CD4-positive, CD25-positive, alpha-beta regulatory T cell (primary cell): Measurements from ENCODE around the gene ITGA11. TPM values are rescaled to one million over a fixed set of nuclear protein-coding genes. Genes with fewer than 3 reads are reported as not detected.

Experiments used
- ATAC-seq, 2 donors: fragments of 150-1000 bp; cut with Tn5 transposase; one replicate each; pipeline ENCODE4 v1.10.0; 2021; ENCODE audit warnings: low read depth in 2 of 2, moderate number of reproducible peaks in 2 of 2, moderate library complexity in 1 of 2
- DNase-seq, 3 donors: peaks; one replicate each; pipeline versions ENCODE4 v3.0.0 to v3.0.0-alpha.2; 2012 to 2022; ENCODE audit warnings: mixed read lengths in 1 of 3
- H3K27ac ChIP-seq: one replicate; pipeline ENCODE4 v1.7.0; 2013; ENCODE audit warnings: mild to moderate bottlenecking, low read length; ENCODE audit not compliant: insufficient read depth, poor library complexity, severe bottlenecking
- H3K27me3 ChIP-seq: one replicate; pipeline ENCODE4 v1.7.0; 2013; ENCODE audit warnings: low read length; ENCODE audit not compliant: control insufficient read depth, insufficient read depth
- H3K36me3 ChIP-seq: one replicate; pipeline ENCODE4 v1.7.0; 2013; ENCODE audit warnings: mild to moderate bottlenecking, low read length, moderate library complexity; ENCODE audit not compliant: control insufficient read depth, insufficient read depth
- H3K4me1 ChIP-seq: 2 replicates; pipeline ENCODE4 v1.7.0; 2013; ENCODE audit warnings: mild to moderate bottlenecking, low read length; ENCODE audit not compliant: insufficient read depth, control insufficient read depth, poor library complexity, severe bottlenecking
- H3K4me3 ChIP-seq: one replicate; pipeline ENCODE4 v1.7.0; 2013; ENCODE audit warnings: low read depth, mild to moderate bottlenecking, low read length, moderate library complexity
- H3K9me3 ChIP-seq, 2 experiments: 1 replicate in 1 of 2; 2 replicates in 1 of 2; pipeline ENCODE4 v1.7.0; 2013; ENCODE audit warnings: low read length in 2 of 2, mild to moderate bottlenecking in 1 of 2, moderate library complexity in 1 of 2; ENCODE audit not compliant: control insufficient read depth in 2 of 2
- H3K27ac Mint-ChIP-seq, 3 donors: one replicate each; pipeline ENCODE4 v1.8.0; 2020 to 2022; ENCODE audit warnings: mild to moderate bottlenecking in 3 of 3, mixed read lengths in 3 of 3, moderate library complexity in 2 of 3
- H3K27me3 Mint-ChIP-seq: one replicate; pipeline ENCODE4 v1.8.0; 2022; ENCODE audit warnings: mild to moderate bottlenecking, mixed read lengths
- H3K36me3 Mint-ChIP-seq: one replicate; pipeline ENCODE4 v1.8.0; 2020; ENCODE audit warnings: mixed read lengths
- H3K4me1 Mint-ChIP-seq, 4 donors: one replicate each; pipeline ENCODE4 v1.8.0; 2020 to 2022; ENCODE audit warnings: mixed read lengths in 4 of 4, mild to moderate bottlenecking in 1 of 4
- H3K4me3 Mint-ChIP-seq, 4 donors: one replicate each; pipeline ENCODE4 v1.8.0; 2020 to 2022; ENCODE audit warnings: mild to moderate bottlenecking in 4 of 4, mixed read lengths in 4 of 4, moderate library complexity in 3 of 4
- H3K9me3 Mint-ChIP-seq, 7 donors: one replicate each; pipeline ENCODE4 v1.8.0; 2020 to 2022; ENCODE audit warnings: mixed read lengths in 7 of 7, mild to moderate bottlenecking in 3 of 7, moderate library complexity in 2 of 7
- polyA plus RNA-seq, 4 donors: library from polyadenylated mRNA; unstranded; fragments of 300-500 nt; fragmentation: Illumina TruSeq; gene quantifications; one replicate each; pipeline ENCODE4 v1.2.3, GENCODE V29; 2021
- total RNA-seq: library from RNA; stranded (reverse); gene quantifications from one replicate; pipeline ENCODE4 v1.2.3, GENCODE V29; 2022

The ITGA11 gene
- total and polyA plus RNA-seq, 5 donors from 2014 or later, result 0.02 to 0.05 TPM; not detected in 3

DNA sequence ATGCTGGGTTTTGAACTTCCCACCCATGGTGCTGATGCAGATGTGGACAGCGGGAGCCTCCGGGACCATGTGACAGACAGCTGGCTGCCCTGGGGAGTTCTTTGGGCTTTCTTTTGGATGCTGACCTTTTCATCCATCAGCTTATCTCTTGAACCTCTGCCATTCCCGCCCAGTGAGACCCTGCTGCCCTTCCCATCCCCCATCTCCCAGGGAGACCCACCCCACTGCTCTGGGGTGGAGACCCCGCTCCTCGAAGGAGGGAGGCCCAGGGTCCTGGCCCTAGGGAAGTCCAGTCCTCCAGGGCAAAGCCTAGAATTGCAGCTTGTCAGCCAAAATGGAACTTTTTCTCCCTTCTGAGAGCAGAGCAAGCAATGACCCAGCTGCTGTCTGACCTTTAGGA, 64.0 kb downstream of the ITGA11 start:
- Mint-ChIP-seq H3K36me3 (no peaks in the 10 kb centered on the region), H3K4me1 (no peaks in the 10 kb centered on the region), H3K27me3 (peaks cover 10% of the 10 kb centered on the region), H3K27ac (no peak overlapping the region), H3K4me3 (no peak overlapping the region), H3K9me3 (peaks cover 0 to 3% (median 0%) of the 10 kb centered on the region in 7 donors)
- H3K27me3 ChIP-seq, result no peaks in the 10 kb centered on the region
- no peak overlapping the region for H3K4me3 ChIP-seq
- H3K36me3 ChIP-seq, result no peaks in the 10 kb centered on the region
- H3K9me3 ChIP-seq, result no peaks in the 10 kb centered on the region
- DNase-seq, result no peak
- H3K27ac ChIP-seq, result no peak overlapping the region
- no peaks in the 10 kb centered on the region for H3K4me1 ChIP-seq
- ATAC-seq, result no peak

DNA sequence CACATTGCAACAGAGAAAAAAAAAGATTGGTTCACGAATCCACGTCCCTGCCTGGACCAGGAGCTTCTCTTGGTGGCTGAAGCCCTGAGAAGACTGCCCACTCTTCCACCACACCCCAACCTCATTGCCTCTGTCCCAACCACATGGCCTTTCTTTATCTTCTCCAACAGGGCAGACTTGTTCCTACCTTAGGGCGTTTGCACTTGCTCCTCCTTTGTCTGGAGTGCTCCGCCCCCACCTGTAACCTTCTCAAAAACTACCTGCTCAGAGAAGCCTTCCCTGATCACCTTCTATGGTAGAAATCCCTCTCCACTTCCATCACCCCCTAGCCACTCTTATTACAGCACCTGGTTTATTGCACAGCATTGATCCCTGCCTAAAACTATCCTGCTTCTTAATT, 64.7 kb downstream of the ITGA11 start:
- Histone ChIP-seq H3K36me3 (no peaks in the 10 kb centered on the region), H3K4me1 (no peaks in the 10 kb centered on the region), H3K4me3 (no peak overlapping the region), H3K27me3 (no peaks in the 10 kb centered on the region), H3K27ac (no peak overlapping the region), H3K9me3 (no peaks in the 10 kb centered on the region)
- Mint-ChIP-seq H3K4me1 (no peaks in the 10 kb centered on the region), H3K9me3 (peaks cover 0 to 3% (median 0%) of the 10 kb centered on the region in 7 donors), H3K4me3 (no peak overlapping the region), H3K27ac (peak overlapping the region in 1 of 3 donors; percentile 90), H3K36me3 (no peaks in the 10 kb centered on the region), H3K27me3 (peaks cover 10% of the 10 kb centered on the region)
- no peak for DNase-seq
- ATAC-seq, result no peak

DNA sequence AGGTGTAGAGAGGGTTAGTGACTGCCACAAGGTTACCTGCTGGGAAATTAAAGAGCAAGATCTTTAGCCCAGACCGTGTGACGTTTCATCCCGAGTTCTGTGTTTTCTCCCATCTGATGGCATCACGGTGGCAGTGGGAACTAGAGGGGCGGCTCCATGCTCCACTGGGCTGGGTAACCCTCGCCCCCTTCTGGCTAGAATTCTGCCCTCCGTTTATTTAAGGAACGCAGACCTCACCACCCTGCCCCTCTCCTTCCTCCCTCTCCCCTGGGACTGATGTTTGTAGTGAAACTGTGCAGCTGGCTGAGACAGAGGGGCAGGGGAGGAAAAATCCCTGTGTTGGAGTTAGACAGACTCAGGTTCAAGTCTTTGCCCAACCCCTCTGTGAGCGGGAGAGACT, 65.6 kb downstream of the ITGA11 start:
- Mint-ChIP-seq H3K27ac (no peak overlapping the region), H3K4me3 (no peak overlapping the region), H3K9me3 (peaks cover 0 to 3% (median 0%) of the 10 kb centered on the region in 7 donors), H3K4me1 (no peaks in the 10 kb centered on the region), H3K27me3 (peaks cover 10% of the 10 kb centered on the region), H3K36me3 (no peaks in the 10 kb centered on the region)
- ATAC-seq (no peak), DNase-seq (no peak)
- Histone ChIP-seq H3K36me3 (no peaks in the 10 kb centered on the region), H3K4me3 (no peak overlapping the region), H3K27me3 (no peaks in the 10 kb centered on the region), H3K4me1 (no peaks in the 10 kb centered on the region), H3K27ac (no peak overlapping the region), H3K9me3 (no peaks in the 10 kb centered on the region)

DNA sequence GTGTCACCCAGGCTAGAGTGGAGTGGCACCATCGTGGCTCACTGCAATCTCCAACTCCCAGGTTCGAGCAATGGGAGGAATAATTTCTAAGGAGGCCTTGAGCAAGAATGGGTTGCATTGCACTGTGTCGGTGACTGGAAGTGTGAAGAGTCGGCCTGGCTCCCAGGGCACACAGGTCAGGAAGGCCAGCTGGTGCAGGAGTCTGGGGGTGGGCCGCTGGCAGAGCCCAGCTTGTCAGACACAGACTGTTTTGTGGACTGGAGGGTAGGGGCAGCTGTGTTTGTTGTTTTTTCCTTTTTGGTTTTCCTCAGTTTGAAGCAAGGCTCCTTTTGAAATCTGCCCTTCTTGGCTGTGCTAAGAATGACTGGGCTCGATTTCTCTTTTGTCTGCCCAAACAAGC, 66.2 kb downstream of the ITGA11 start:
- H3K9me3 Mint-ChIP-seq, result peaks cover 0 to 3% (median 0%) of the 10 kb centered on the region in 7 donors
- no peak overlapping the region for H3K4me3 Mint-ChIP-seq
- no peaks in the 10 kb centered on the region for H3K4me1 Mint-ChIP-seq
- no peak overlapping the region for H3K4me3 ChIP-seq
- H3K4me1 ChIP-seq, result no peaks in the 10 kb centered on the region
- no peak overlapping the region for H3K27ac ChIP-seq
- no peaks in the 10 kb centered on the region for H3K36me3 ChIP-seq
- no peaks in the 10 kb centered on the region for H3K9me3 ChIP-seq
- peaks cover 10% of the 10 kb centered on the region for H3K27me3 Mint-ChIP-seq
- no peaks in the 10 kb centered on the region for H3K27me3 ChIP-seq
- ATAC-seq (no peak), DNase-seq (no peak)
- H3K36me3 Mint-ChIP-seq, result no peaks in the 10 kb centered on the region
- H3K27ac Mint-ChIP-seq, result no peak overlapping the region

DNA sequence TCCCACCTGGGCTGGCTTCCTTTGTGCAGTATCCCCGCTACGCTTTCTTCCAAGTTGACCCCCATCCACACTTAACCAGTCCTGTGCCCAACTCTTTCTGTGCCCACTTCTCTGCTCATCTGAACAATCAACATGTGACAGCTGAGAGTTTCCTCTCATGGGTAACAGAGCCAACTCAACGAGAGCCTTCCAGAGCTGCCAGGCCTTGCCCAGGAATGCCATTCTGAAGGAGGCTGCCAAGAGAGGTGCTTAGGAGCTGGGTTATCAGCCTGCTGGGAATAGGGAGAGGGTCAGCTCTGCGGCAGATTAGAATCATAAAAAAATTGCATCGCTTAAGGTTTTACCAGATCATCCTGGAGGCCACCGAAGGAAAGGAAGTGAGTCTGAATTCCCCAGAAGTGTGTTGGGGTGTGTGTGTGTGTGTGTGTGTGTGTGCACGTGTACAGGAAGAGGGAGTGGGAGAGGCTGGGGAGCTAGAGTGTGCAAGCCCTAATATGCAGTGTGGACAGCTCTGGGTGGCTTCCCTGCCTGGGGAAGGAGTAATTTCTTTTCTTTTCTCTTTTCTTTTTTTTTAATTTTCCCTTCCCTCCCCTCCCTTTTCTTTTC, 66.7 kb downstream of the ITGA11 start:
- no peak overlapping the region for H3K4me3 Mint-ChIP-seq
- H3K4me3 ChIP-seq, result no peak overlapping the region
- no peaks in the 10 kb centered on the region for H3K27me3 ChIP-seq
- H3K36me3 ChIP-seq, result no peaks in the 10 kb centered on the region
- DNase-seq (peak in 1 of 3 donors; percentile 6), ATAC-seq (no peak)
- H3K27me3 Mint-ChIP-seq, result peaks cover 10% of the 10 kb centered on the region
- H3K9me3 ChIP-seq, result no peaks in the 10 kb centered on the region
- H3K4me1 ChIP-seq, result no peaks in the 10 kb centered on the region
- H3K36me3 Mint-ChIP-seq, result no peaks in the 10 kb centered on the region
- peaks cover 0 to 3% (median 0%) of the 10 kb centered on the region in 7 donors for H3K9me3 Mint-ChIP-seq
- no peak overlapping the region for H3K27ac Mint-ChIP-seq
- no peaks in the 10 kb centered on the region for H3K4me1 Mint-ChIP-seq
- H3K27ac ChIP-seq, result no peak overlapping the region

DNA sequence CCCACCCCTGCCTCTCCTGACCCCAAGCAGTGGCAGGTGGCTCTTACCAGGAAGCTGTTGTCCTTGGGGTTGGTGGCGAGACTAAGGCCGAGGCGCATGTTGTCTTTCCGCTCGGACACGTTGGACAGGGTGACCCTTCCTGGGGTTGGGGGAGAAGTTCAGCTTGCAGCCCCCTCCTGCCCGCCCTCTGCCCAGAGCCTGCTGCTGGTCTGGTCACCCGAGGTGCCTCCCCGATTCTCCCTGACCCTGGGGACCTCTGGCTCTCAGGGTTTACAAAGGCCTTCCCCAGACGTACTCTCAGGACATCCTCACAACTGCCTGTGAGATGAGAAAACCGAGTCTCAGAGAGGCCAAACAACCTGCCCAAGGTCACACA, 67.3 kb downstream of the ITGA11 start:
- H3K27me3 ChIP-seq, result no peaks in the 10 kb centered on the region
- peaks cover 7% of the 10 kb centered on the region for H3K27me3 Mint-ChIP-seq
- no peaks in the 10 kb centered on the region for H3K9me3 ChIP-seq
- no peaks in the 10 kb centered on the region for H3K4me1 Mint-ChIP-seq
- H3K27ac Mint-ChIP-seq, result no peak overlapping the region
- ATAC-seq (peak in 1 of 2 donors; percentile 37), DNase-seq (no peak)
- peaks cover 0 to 3% (median 0%) of the 10 kb centered on the region in 7 donors for H3K9me3 Mint-ChIP-seq
- no peak overlapping the region for H3K4me3 Mint-ChIP-seq
- no peak overlapping the region for H3K27ac ChIP-seq
- no peaks in the 10 kb centered on the region for H3K36me3 ChIP-seq
- no peaks in the 10 kb centered on the region for H3K4me1 ChIP-seq
- H3K4me3 ChIP-seq, result no peak overlapping the region
- H3K36me3 Mint-ChIP-seq, result no peaks in the 10 kb centered on the region

DNA sequence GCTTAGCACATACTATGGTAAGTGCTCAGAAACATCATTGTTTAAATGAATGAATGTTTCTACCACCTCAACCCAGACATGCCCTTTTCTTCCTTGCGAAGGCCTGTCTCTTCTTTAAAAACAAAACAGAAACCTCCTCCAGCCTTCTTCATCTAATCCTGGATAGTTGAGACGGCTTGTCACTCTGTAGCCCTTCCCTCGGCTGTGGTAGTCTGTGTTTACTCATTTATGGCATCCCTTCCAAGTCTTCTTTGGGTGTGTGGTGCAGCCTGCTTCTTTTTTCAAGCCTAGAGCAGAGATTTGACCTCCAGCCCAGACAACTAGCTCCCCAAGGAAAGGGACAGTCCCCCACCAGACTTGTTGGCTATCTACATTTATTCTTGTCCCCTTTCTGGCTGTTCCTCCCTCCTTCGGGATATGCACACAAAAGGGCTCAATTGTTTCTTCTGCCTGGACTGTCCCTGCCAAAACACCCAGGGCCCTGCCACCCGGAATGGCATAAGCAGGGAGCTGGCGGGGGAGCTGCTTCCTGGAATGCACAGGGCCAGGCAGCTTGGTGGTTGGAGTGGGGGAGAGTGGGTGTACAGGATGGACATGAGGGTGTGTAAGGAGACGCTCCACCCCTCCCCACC, 67.8 kb downstream of the ITGA11 start:
- H3K9me3 Mint-ChIP-seq, result peaks cover 0 to 3% (median 0%) of the 10 kb centered on the region in 7 donors
- no peaks in the 10 kb centered on the region for H3K4me1 Mint-ChIP-seq
- no peaks in the 10 kb centered on the region for H3K36me3 Mint-ChIP-seq
- Histone ChIP-seq H3K4me3 (no peak overlapping the region), H3K36me3 (no peaks in the 10 kb centered on the region), H3K9me3 (no peaks in the 10 kb centered on the region), H3K4me1 (no peaks in the 10 kb centered on the region), H3K27ac (no peak overlapping the region), H3K27me3 (no peaks in the 10 kb centered on the region)
- ATAC-seq (no peak), DNase-seq (no peak)
- peaks cover 6% of the 10 kb centered on the region for H3K27me3 Mint-ChIP-seq
- no peak overlapping the region for H3K4me3 Mint-ChIP-seq
- H3K27ac Mint-ChIP-seq, result no peak overlapping the region

DNA sequence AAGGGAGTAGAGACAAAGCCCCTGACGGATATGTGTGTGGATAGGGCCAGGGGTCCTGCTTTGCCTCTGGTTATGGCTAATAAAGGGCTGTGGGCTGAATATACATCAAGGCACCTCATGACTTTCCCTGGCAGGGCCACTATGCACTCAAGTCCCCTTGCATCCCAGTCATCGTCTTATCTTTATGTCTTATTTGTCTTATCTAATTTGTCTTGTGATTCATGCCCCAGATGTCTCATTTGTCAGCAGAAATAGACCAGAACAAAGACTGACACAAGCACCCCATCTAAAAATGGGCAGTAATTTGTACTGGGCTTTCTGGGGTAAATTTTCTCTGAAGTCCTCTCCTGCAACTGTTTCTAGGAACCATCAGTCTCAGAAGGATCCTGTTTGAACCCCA, 68.6 kb downstream of the ITGA11 start:
- H3K27me3 Mint-ChIP-seq, result peaks cover 6% of the 10 kb centered on the region
- ATAC-seq (no peak), DNase-seq (no peak)
- Histone ChIP-seq H3K36me3 (no peaks in the 10 kb centered on the region), H3K9me3 (no peaks in the 10 kb centered on the region), H3K4me1 (no peaks in the 10 kb centered on the region), H3K27ac (no peak overlapping the region), H3K4me3 (no peak overlapping the region), H3K27me3 (no peaks in the 10 kb centered on the region)
- H3K27ac Mint-ChIP-seq, result no peak overlapping the region
- H3K9me3 Mint-ChIP-seq, result peaks cover 0 to 3% (median 0%) of the 10 kb centered on the region in 7 donors
- no peak overlapping the region for H3K4me3 Mint-ChIP-seq
- no peaks in the 10 kb centered on the region for H3K36me3 Mint-ChIP-seq
- H3K4me1 Mint-ChIP-seq, result no peaks in the 10 kb centered on the region
